Neural crest cell (in vitro differentiated cells): ENCODE measurements around the gene ARMS2. TPM values are rescaled to one million over a fixed set of nuclear protein-coding genes. Genes with fewer than 3 reads are reported as not detected.

Experiments
- DNase-seq: peaks from one replicate; pipeline ENCODE4 v3.0.0; 2021; ENCODE audit warnings: low read depth, mixed read lengths, low spot score
- H3K27ac Mint-ChIP-seq: one replicate; pipeline ENCODE4 v1.8.0; 2021; ENCODE audit warnings: mild to moderate bottlenecking, mixed read lengths; ENCODE audit not compliant: unreplicated experiment
- H3K27me3 Mint-ChIP-seq: 2 replicates; pipeline ENCODE4 v1.8.0; 2021; ENCODE audit warnings: low read depth, mild to moderate bottlenecking, mixed read lengths
- H3K36me3 Mint-ChIP-seq: 2 replicates; pipeline ENCODE4 v1.8.0; 2021; ENCODE audit warnings: low read depth, mild to moderate bottlenecking, mixed read lengths
- H3K4me1 Mint-ChIP-seq: 2 replicates; pipeline ENCODE4 v1.8.0; 2021; ENCODE audit warnings: mixed read lengths
- H3K4me3 Mint-ChIP-seq: one replicate; pipeline ENCODE4 v1.8.0; 2021; ENCODE audit warnings: mild to moderate bottlenecking, mixed read lengths
- H3K9me3 Mint-ChIP-seq: 2 replicates; pipeline ENCODE4 v1.8.0; 2021; ENCODE audit warnings: mixed read lengths
- CTCF ChIP-seq: fragments of 200-600 bp; sonication (generic); conservative IDR thresholded peaks from 2 replicates; pipeline ENCODE4 v1.5.0; 2021; ENCODE audit warnings: antibody characterized with exemption, mild to moderate bottlenecking
- total RNA-seq: library from RNA; stranded (reverse); gene quantifications from 2 replicates; pipeline ENCODE4 v1.2.1, GENCODE V29; 2021

The ARMS2 gene
- total RNA-seq, 1 donor from 2014 or later, result not detected

- peaks cover 2% of the 10 kb centered on the region for H3K36me3 Mint-ChIP-seq
- no peak for DNase-seq
- no peak overlapping the region for H3K4me3 Mint-ChIP-seq
- no peaks in the 10 kb centered on the region for H3K4me1 Mint-ChIP-seq
- no peak for TF ChIP-seq CTCF
- no peaks in the 10 kb centered on the region for H3K27me3 Mint-ChIP-seq
- H3K9me3 Mint-ChIP-seq, result no peaks in the 10 kb centered on the region
- H3K27ac Mint-ChIP-seq, result no peak overlapping the region
These were observed 30.4 kb upstream of the ARMS2 start for GRCh38 chr10:122424059-122424458.

GRCh38 chr10:122426829-122427228, 27.6 kb upstream of the ARMS2 start:
- H3K9me3 Mint-ChIP-seq, result no peaks in the 10 kb centered on the region
- H3K36me3 Mint-ChIP-seq, result peaks cover 4% of the 10 kb centered on the region
- no peaks in the 10 kb centered on the region for H3K27me3 Mint-ChIP-seq
- no peak for DNase-seq
- H3K4me3 Mint-ChIP-seq, result no peak overlapping the region
- no peak for TF ChIP-seq CTCF
- H3K4me1 Mint-ChIP-seq, result no peaks in the 10 kb centered on the region
- no peak overlapping the region for H3K27ac Mint-ChIP-seq

- Mint-ChIP-seq H3K27me3 (no peaks in the 10 kb centered on the region), H3K4me1 (no peaks in the 10 kb centered on the region), H3K4me3 (no peak overlapping the region), H3K9me3 (no peaks in the 10 kb centered on the region), H3K27ac (no peak overlapping the region), H3K36me3 (peaks cover 4% of the 10 kb centered on the region)
- DNase-seq, result no peak
- no peak for TF ChIP-seq CTCF
These were observed 27.2 kb upstream of the ARMS2 start for GRCh38 chr10:122427280-122427679.

GRCh38 chr10:122435212-122435827, 19.1 kb upstream of the ARMS2 start:
- no peaks in the 10 kb centered on the region for H3K4me1 Mint-ChIP-seq
- H3K27me3 Mint-ChIP-seq, result no peaks in the 10 kb centered on the region
- H3K27ac Mint-ChIP-seq, result no peak overlapping the region
- no peak for DNase-seq
- TF ChIP-seq CTCF, result peak; percentile 93
- H3K9me3 Mint-ChIP-seq, result peaks cover 2% of the 10 kb centered on the region
- peaks cover 7% of the 10 kb centered on the region for H3K36me3 Mint-ChIP-seq
- no peak overlapping the region for H3K4me3 Mint-ChIP-seq

- peak; percentile 20 for DNase-seq
These were observed 12.5 kb upstream of the ARMS2 start for GRCh38 chr10:122441961-122442360.

More at GRCh38 chr10:122441961-122442360, 12.5 kb upstream of the ARMS2 start:
- Mint-ChIP-seq H3K27me3 (no peaks in the 10 kb centered on the region), H3K9me3 (peaks cover 8% of the 10 kb centered on the region), H3K4me1 (peaks cover 10% of the 10 kb centered on the region), H3K4me3 (no peak overlapping the region), H3K27ac (peak overlapping the region; percentile 75), H3K36me3 (peaks cover 14% of the 10 kb centered on the region)
- TF ChIP-seq CTCF, result no peak
